ENCODE measurements around the gene EVI5. TPM values are rescaled to one million over a fixed set of nuclear protein-coding genes. Genes with fewer than 3 reads are reported as not detected.
"Not testable (repeated sequence)": the region's sequence is repeated elsewhere in the genome, so short reads cannot be mapped to it uniquely, and the experiment has no call there.

EVI5 gene
- polyA plus RNA-seq, 2 of the 4 experiments (the other 2 are of a cell fraction), result 10.2 to 10.4 TPM

GRCh38 chr1:92585831-92586230, 199.1 kb downstream of the EVI5 start:
- no peak overlapping the region for H3K27ac ChIP-seq
- ChIA-PET POLR2A (no interaction called here), CTCF (no interaction called here)
- ATAC-seq, result no peak
- no peak for FAIRE-seq
- DNase-seq (ENCODE audit: low read depth in 1 of 2, low spot score in 1 of 2), result no peak
- no peaks in the 10 kb centered on the region for H3K4me1 ChIP-seq
- no peak for TF ChIP-seq REST (IDR thresholded peaks at IDR 0.05)
- no peak for TF ChIP-seq NR3C1 (IDR thresholded peaks at IDR 0.05)
- no peak for TF ChIP-seq RNF2 (IDR thresholded peaks at IDR 0.05; ENCODE audit: borderline replicate concordance, low read depth)
- no peak for TF ChIP-seq NFE2L2 (conservative IDR thresholded peaks at IDR 0.05; ENCODE audit: low read length)
- TF ChIP-seq CHD2 (IDR thresholded peaks at IDR 0.05; ENCODE audit: low read length, partially characterized antibody), result no peak
- no peak for TF ChIP-seq PBX3 (IDR thresholded peaks at IDR 0.05)
- no peak for TF ChIP-seq RFX5 (IDR thresholded peaks at IDR 0.05)
- no peak for TF ChIP-seq RCOR1 (IDR thresholded peaks at IDR 0.05; ENCODE audit: low read depth, low read length)
- no peak for TF ChIP-seq RARB (CRISPR knock-in tag; IDR thresholded peaks at IDR 0.05)
- TF ChIP-seq BHLHE40 (IDR thresholded peaks at IDR 0.05; ENCODE audit: low read depth, low read length), result no peak
- TF ChIP-seq MAFK (IDR thresholded peaks at IDR 0.05; ENCODE audit: partially characterized antibody), result no peak
- no peak overlapping the region for H3K4me2 ChIP-seq
- H3K4me3 ChIP-seq, result no peak overlapping the region
- no peaks in the 10 kb centered on the region for H3K9me3 ChIP-seq

- H3K4me3 ChIP-seq; H3K9me3 ChIP-seq; H3K27ac ChIP-seq; H3K4me2 ChIP-seq; ATAC-seq; CTCF ChIA-PET; H3K4me1 ChIP-seq; DNase-seq (ENCODE audit: low read depth in 1 of 2, low spot score in 1 of 2); POLR2A ChIA-PET; FAIRE-seq: not testable (repeated sequence)
- 91% methylated on average over 5 of the region's 5 CpGs for WGBS (ENCODE audit: missing lambda C conversion rate)
These were observed 200.1 kb downstream of the EVI5 start for GRCh38 chr1:92584810-92585209.

- FAIRE-seq, result no peak
- WGBS (ENCODE audit: missing lambda C conversion rate), result 85% methylated on average over 7 of the region's 7 CpGs
- H3K4me3 ChIP-seq, result no peak overlapping the region
These were observed 200.8 kb downstream of the EVI5 start for GRCh38 chr1:92583821-92584760.

More at GRCh38 chr1:92583821-92584760, 200.8 kb downstream of the EVI5 start:
- Histone ChIP-seq H3K4me1 (no peaks in the 10 kb centered on the region), H3K27ac (no peak overlapping the region), H3K4me2 (no peak overlapping the region), H3K9me3 (no peaks in the 10 kb centered on the region)
- ChIA-PET POLR2A (no interaction called here), CTCF (no interaction called here)
- no peak for DNase-seq (ENCODE audit: low read depth in 1 of 2, low spot score in 1 of 2)
- TF ChIP-seq EP300 (IDR thresholded peaks at IDR 0.05) (no peak), HDAC2 (IDR thresholded peaks at IDR 0.05) (no peak), NR3C1 (IDR thresholded peaks at IDR 0.05) (no peak), BCL3 (IDR thresholded peaks at IDR 0.05) (no peak), FOXS1 (CRISPR knock-in tag; IDR thresholded peaks at IDR 0.05) (no peak)
- ATAC-seq, result no peak
